ENCODE measurements around the gene CCDC57.
A peak's percentile ranks its signal among the peaks of the same experiment; 100 is the strongest.

The CCDC57 gene

GRCh38 chr17:82232322-82232820 lies 19.7 kb upstream of the CCDC57 start:
- Histone ChIP-seq H3K9ac (ENCODE audit: low read length) (peak overlapping the region; percentile 13), H3K4me1 (ENCODE audit: control insufficient read depth, insufficient read depth, low read length) (peaks cover 38% of the 10 kb centered on the region), H3K4me3 (ENCODE audit: low read depth, low read length) (peak overlapping the region; percentile 62)

GRCh38 chr17:82231562-82232321 lies 19.1 kb upstream of the CCDC57 start:
- Histone ChIP-seq H3K4me1 (ENCODE audit: control insufficient read depth, insufficient read depth, low read length) (peaks cover 35% of the 10 kb centered on the region), H3K9ac (ENCODE audit: low read length) (peak overlapping the region; percentile 48), H3K9me3 (ENCODE audit: control insufficient read depth, insufficient read depth, low read depth, low read length) (no peaks in the 10 kb centered on the region), H3K4me3 (ENCODE audit: low read depth, low read length) (peak overlapping the region; percentile 62), H3K27me3 (ENCODE audit: control insufficient read depth, insufficient read depth, low read length) (peaks cover 42% of the 10 kb centered on the region), H3K36me3 (ENCODE audit: control insufficient read depth, insufficient read depth, low read length) (no peaks in the 10 kb centered on the region), H3K27ac (ENCODE audit: low read depth, low read length) (no peak overlapping the region)

More at GRCh38 chr17:82232322-82232820, 19.7 kb upstream of the CCDC57 start:
- H3K27me3 ChIP-seq (ENCODE audit: control insufficient read depth, insufficient read depth, low read length): peaks cover 39% of the 10 kb centered on the region
- no peaks in the 10 kb centered on the region for H3K9me3 ChIP-seq (ENCODE audit: control insufficient read depth, insufficient read depth, low read depth, low read length)
- H3K36me3 ChIP-seq (ENCODE audit: control insufficient read depth, insufficient read depth, low read length): peaks cover 1% of the 10 kb centered on the region
- no peak overlapping the region for H3K27ac ChIP-seq (ENCODE audit: low read depth, low read length)

- no peaks in the 10 kb centered on the region for H3K9me3 ChIP-seq (ENCODE audit: control insufficient read depth, insufficient read depth, low read depth, low read length)
- H3K27me3 ChIP-seq (ENCODE audit: control insufficient read depth, insufficient read depth, low read length): peaks cover 45% of the 10 kb centered on the region
- H3K36me3 ChIP-seq (ENCODE audit: control insufficient read depth, insufficient read depth, low read length): no peaks in the 10 kb centered on the region
- H3K4me1 ChIP-seq (ENCODE audit: control insufficient read depth, insufficient read depth, low read length): peaks cover 32% of the 10 kb centered on the region
- H3K9ac ChIP-seq (ENCODE audit: low read length): peak overlapping the region; percentile 48
- H3K4me3 ChIP-seq (ENCODE audit: low read depth, low read length): peak overlapping the region; percentile 62
- H3K27ac ChIP-seq (ENCODE audit: low read depth, low read length): no peak overlapping the region
These were observed 18.6 kb upstream of the CCDC57 start for GRCh38 chr17:82231312-82231561.

GRCh38 chr17:82230609-82231311 lies 18.1 kb upstream of the CCDC57 start:
- H3K4me3 ChIP-seq (ENCODE audit: low read depth, low read length): peak overlapping the region; percentile 62

GRCh38 chr17:82229698-82230608 lies 17.3 kb upstream of the CCDC57 start:
- Histone ChIP-seq H3K4me3 (ENCODE audit: low read depth, low read length) (peak overlapping the region; percentile 60), H3K9me3 (ENCODE audit: control insufficient read depth, insufficient read depth, low read depth, low read length) (no peaks in the 10 kb centered on the region), H3K27me3 (ENCODE audit: control insufficient read depth, insufficient read depth, low read length) (peaks cover 46% of the 10 kb centered on the region), H3K4me1 (ENCODE audit: control insufficient read depth, insufficient read depth, low read length) (peaks cover 25% of the 10 kb centered on the region), H3K27ac (ENCODE audit: low read depth, low read length) (no peak overlapping the region), H3K9ac (ENCODE audit: low read length) (no peak overlapping the region), H3K36me3 (ENCODE audit: control insufficient read depth, insufficient read depth, low read length) (no peaks in the 10 kb centered on the region)

More at GRCh38 chr17:82230609-82231311, 18.1 kb upstream of the CCDC57 start:
- H3K9me3 ChIP-seq (ENCODE audit: control insufficient read depth, insufficient read depth, low read depth, low read length): no peaks in the 10 kb centered on the region
- peak overlapping the region; percentile 48 for H3K9ac ChIP-seq (ENCODE audit: low read length)
- H3K27ac ChIP-seq (ENCODE audit: low read depth, low read length): no peak overlapping the region
- peaks cover 46% of the 10 kb centered on the region for H3K27me3 ChIP-seq (ENCODE audit: control insufficient read depth, insufficient read depth, low read length)
- H3K36me3 ChIP-seq (ENCODE audit: control insufficient read depth, insufficient read depth, low read length): no peaks in the 10 kb centered on the region
- H3K4me1 ChIP-seq (ENCODE audit: control insufficient read depth, insufficient read depth, low read length): peaks cover 27% of the 10 kb centered on the region

GRCh38 chr17:82228842-82229697 lies 16.4 kb upstream of the CCDC57 start, which contains the start of gene SLC16A3:
SLC16A3 (plus strand) TSS chr17:82229042; CDS start chr17:82236009, 6,967 bp downstream.
- Histone ChIP-seq H3K9ac (ENCODE audit: low read length) (peak within 1 kb of the TSS; percentile 4), H3K36me3 (ENCODE audit: control insufficient read depth, insufficient read depth, low read length) (no peaks in the 10 kb centered on the region), H3K27me3 (ENCODE audit: control insufficient read depth, insufficient read depth, low read length) (peaks cover 46% of the 10 kb centered on the region), H3K4me3 (ENCODE audit: low read depth, low read length) (peak within 1 kb of the TSS; percentile 60), H3K9me3 (ENCODE audit: control insufficient read depth, insufficient read depth, low read depth, low read length) (no peaks in the 10 kb centered on the region), H3K27ac (ENCODE audit: low read depth, low read length) (no peak within 1 kb of the TSS; the same call in 1 of the 2 replicates), H3K4me1 (ENCODE audit: control insufficient read depth, insufficient read depth, low read length) (peaks cover 16% of the 10 kb centered on the region)

GRCh38 chr17:82228278-82228841 lies 15.7 kb upstream of the CCDC57 start:
- peaks cover 16% of the 10 kb centered on the region for H3K4me1 ChIP-seq (ENCODE audit: control insufficient read depth, insufficient read depth, low read length)
- no peak overlapping the region for H3K9ac ChIP-seq (ENCODE audit: low read length)
- H3K36me3 ChIP-seq (ENCODE audit: control insufficient read depth, insufficient read depth, low read length): no peaks in the 10 kb centered on the region
- H3K9me3 ChIP-seq (ENCODE audit: control insufficient read depth, insufficient read depth, low read depth, low read length): no peaks in the 10 kb centered on the region
- H3K27ac ChIP-seq (ENCODE audit: low read depth, low read length): no peak overlapping the region; the same call in 1 of the 2 replicates
- H3K27me3 ChIP-seq (ENCODE audit: control insufficient read depth, insufficient read depth, low read length): peaks cover 46% of the 10 kb centered on the region
- H3K4me3 ChIP-seq (ENCODE audit: low read depth, low read length): peak overlapping the region; percentile 60

GRCh38 chr17:82227629-82228277 lies 15.1 kb upstream of the CCDC57 start:
- H3K9ac ChIP-seq (ENCODE audit: low read length): no peak overlapping the region
- peak overlapping the region; percentile 60 for H3K4me3 ChIP-seq (ENCODE audit: low read depth, low read length)
- H3K36me3 ChIP-seq (ENCODE audit: control insufficient read depth, insufficient read depth, low read length): no peaks in the 10 kb centered on the region
- no peak overlapping the region for H3K27ac ChIP-seq (ENCODE audit: low read depth, low read length)
- peaks cover 16% of the 10 kb centered on the region for H3K4me1 ChIP-seq (ENCODE audit: control insufficient read depth, insufficient read depth, low read length)
- peaks cover 46% of the 10 kb centered on the region for H3K27me3 ChIP-seq (ENCODE audit: control insufficient read depth, insufficient read depth, low read length)
- H3K9me3 ChIP-seq (ENCODE audit: control insufficient read depth, insufficient read depth, low read depth, low read length): no peaks in the 10 kb centered on the region

GRCh38 chr17:82226809-82227628 lies 14.4 kb upstream of the CCDC57 start:
- Histone ChIP-seq H3K9me3 (ENCODE audit: control insufficient read depth, insufficient read depth, low read depth, low read length) (no peaks in the 10 kb centered on the region), H3K27ac (ENCODE audit: low read depth, low read length) (no peak overlapping the region), H3K4me3 (ENCODE audit: low read depth, low read length) (no peak overlapping the region), H3K36me3 (ENCODE audit: control insufficient read depth, insufficient read depth, low read length) (no peaks in the 10 kb centered on the region), H3K9ac (ENCODE audit: low read length) (no peak overlapping the region), H3K27me3 (ENCODE audit: control insufficient read depth, insufficient read depth, low read length) (peaks cover 46% of the 10 kb centered on the region), H3K4me1 (ENCODE audit: control insufficient read depth, insufficient read depth, low read length) (peaks cover 11% of the 10 kb centered on the region)

Data from HUES6 (cell line).